Measurements from ENCODE around the gene ATP10B.

The ATP10B gene

GRCh38 chr5:160547061-160547460, 304.9 kb downstream of the ATP10B start:
- no peak for TF ChIP-seq CTCF (conservative IDR thresholded peaks at IDR 0.05)
- H3K27ac ChIP-seq: no peak overlapping the region

- no peak for TF ChIP-seq CTCF (conservative IDR thresholded peaks at IDR 0.05)
- no peak overlapping the region for H3K27ac ChIP-seq
Measured at GRCh38 chr5:160545832-160546231, 306.2 kb downstream of the ATP10B start.

GRCh38 chr5:160543395-160543794, 308.6 kb downstream of the ATP10B start:
- no peak overlapping the region for H3K27ac ChIP-seq
- TF ChIP-seq CTCF (conservative IDR thresholded peaks at IDR 0.05): no peak

- no peak overlapping the region for H3K27ac ChIP-seq
- TF ChIP-seq CTCF (conservative IDR thresholded peaks at IDR 0.05): no peak
Measured at GRCh38 chr5:160542840-160543239, 309.2 kb downstream of the ATP10B start.

GRCh38 chr5:160542281-160542680, 309.7 kb downstream of the ATP10B start:
- no peak for TF ChIP-seq CTCF (conservative IDR thresholded peaks at IDR 0.05)
- H3K27ac ChIP-seq: no peak overlapping the region

GRCh38 chr5:160539431-160539830, 312.6 kb downstream of the ATP10B start:
- TF ChIP-seq CTCF (conservative IDR thresholded peaks at IDR 0.05): no peak
- no peak overlapping the region for H3K27ac ChIP-seq

- no peak overlapping the region for H3K27ac ChIP-seq
- TF ChIP-seq CTCF (conservative IDR thresholded peaks at IDR 0.05): no peak
Measured at GRCh38 chr5:160537940-160538339, 314.1 kb downstream of the ATP10B start.

GRCh38 chr5:160537116-160537515, 314.9 kb downstream of the ATP10B start:
- no peak for TF ChIP-seq CTCF (conservative IDR thresholded peaks at IDR 0.05)
- H3K27ac ChIP-seq: no peak overlapping the region

All from VCaP (cell line).